Adrenal gland (tissue), 12 donors: Measurements from ENCODE around the gene FRMD5. TPM values are rescaled to one million over a fixed set of nuclear protein-coding genes. Genes with fewer than 3 reads are reported as not detected.
"Not testable (repeated sequence)": the region's sequence is repeated elsewhere in the genome, so short reads cannot be mapped to it uniquely, and the experiment has no call there.

Source experiments
- DNase-seq, 7 donors: peaks; one replicate each; pipeline ENCODE4 v3.0.0-alpha.2; 2019 to 2020
- H3K27ac ChIP-seq, 5 donors: fragments of 200-600 bp; sonication (generic) in 4 of 5; 1 replicate in 3 of 5; 2 replicates in 2 of 5; pipeline versions ENCODE4 v1.5.1 to v1.8.0; 2016 to 2020; ENCODE audit warnings: mild to moderate bottlenecking in 1 of 5
- H3K27me3 ChIP-seq: fragments of 200-600 bp; 2 replicates; pipeline ENCODE4 v1.8.0; 2021
- H3K36me3 ChIP-seq, 2 donors: fragments of 200-600 bp; replicated peaks in 1 of 2; 1 replicate in 1 of 2; 2 replicates in 1 of 2; pipeline versions ENCODE4 v1.5.1 to v1.8.0; 2018 to 2022
- H3K4me1 ChIP-seq, 2 donors: fragments of 200-600 bp; replicated peaks in 1 of 2; 1 replicate in 1 of 2; 2 replicates in 1 of 2; pipeline versions ENCODE4 v1.5.1 to v1.8.0; 2018 to 2021
- H3K4me3 ChIP-seq, 4 donors: fragments of 200-600 bp; sonication (generic) in 3 of 4; one replicate each; pipeline ENCODE4 v1.5.1; 2016 to 2018
- H3K9me3 ChIP-seq, 3 donors: fragments of 200-600 bp; sonication (generic) in 1 of 3; replicated peaks in 1 of 3; 1 replicate in 2 of 3; 2 replicates in 1 of 3; pipeline versions ENCODE4 v1.5.1 to v1.8.0; 2016 to 2021
- POLR2A ChIP-seq, 2 donors: fragments of 450-650 bp; IDR thresholded peaks; one replicate each; pipeline ENCODE4 v1.6.1; 2017; ENCODE audit warnings: antibody characterized with exemption in 2 of 2, mild to moderate bottlenecking in 2 of 2, moderate library complexity in 1 of 2
- WGBS, 4 donors: extraction: QIAGEN DNeasy Blood & Tissue Kit in 2 of 4; methylation state at CpG; one replicate each; pipeline versions ENCODE4 v1.1.5 to v1.1.7; 2013 to 2017; 5-methylcytosine and 5-hydroxymethylcytosine counted together
- intact Hi-C, 2 donors: fragments of 100-400 bp; cut with DNase I; formaldehyde crosslinking; loops; one replicate each; pipeline versions ENCODE4 v1.14.1 to v1.15.0; 2022 to 2023
- polyA plus RNA-seq, 3 donors: library from polyadenylated mRNA; stranded (reverse); fragments of 200-250 nt in 2 of 3; fragments of 350-450 nt in 1 of 3; fragmentation: Illumina TruSeq in 1 of 3; extraction: RNeasy Lipid Tissue Mini Kit (QIAGEN cat#74804) in 1 of 3; gene quantifications; one replicate each; pipeline ENCODE4 v1.2.3, GENCODE V29; 2013 to 2014
- total RNA-seq, 9 donors: library from RNA; depleted of rRNA in 4 of 9; stranded (reverse); fragments of >200 nt in 4 of 9; fragments of 120-200 nt in 1 of 9; fragmentation: NEBNext Ultra II Directional in 1 of 9; extraction: Animal tissue kit (Norgen Biotek cat#: 25700) in 1 of 9; gene quantifications; one replicate each; pipeline versions ENCODE4 v1.1.0 to v1.2.4, GENCODE V29; 2013 to 2023
- TF ChIP-seq, protein P1 (sequence below), 6 experiments: fragments of 450-650 bp in 4 of 6; fragments of 200-600 bp in 2 of 6; sonication (generic) in 1 of 6; IDR thresholded peaks; 1 replicate in 5 of 6; 2 replicates in 1 of 6; pipeline versions ENCODE4 v1.5.1 to v1.8.0; 2016 to 2021; ENCODE audit warnings: antibody characterized with exemption in 6 of 6, mild to moderate bottlenecking in 2 of 6, moderate library complexity in 1 of 6
- donor health status: healthy with polysubstance abuse.
- donor health status: Bipolar disorder and iron deficiency.
- donor health status: DM: yes; HTN: yes; CAD: no.
- donor health status: DM: no; HTN: no; CAD: no.
- donor health status: DM: no; HTN: no; CAD: no.
- donor health status: DM: yes; HTN: yes; CAD: no.

The FRMD5 gene
- total and polyA plus RNA-seq, 12 donors = 2.9 to 53.8 (median 12.1) TPM

- no peaks in the 10 kb centered on the region for H3K27me3 ChIP-seq
- DNase-seq = no peak
- intact Hi-C loops = no loop called here
- H3K9me3 ChIP-seq = no peaks in the 10 kb centered on the region
- H3K4me3 ChIP-seq = no peak overlapping the region
- no peaks in the 10 kb centered on the region for H3K36me3 ChIP-seq
- peaks cover 5 to 17% of the 10 kb centered on the region in 2 donors for H3K4me1 ChIP-seq
- no peak overlapping the region for H3K27ac ChIP-seq
- no peak for TF ChIP-seq POLR2A (IDR thresholded peaks at IDR 0.05)
- TF ChIP-seq, protein P1, sequence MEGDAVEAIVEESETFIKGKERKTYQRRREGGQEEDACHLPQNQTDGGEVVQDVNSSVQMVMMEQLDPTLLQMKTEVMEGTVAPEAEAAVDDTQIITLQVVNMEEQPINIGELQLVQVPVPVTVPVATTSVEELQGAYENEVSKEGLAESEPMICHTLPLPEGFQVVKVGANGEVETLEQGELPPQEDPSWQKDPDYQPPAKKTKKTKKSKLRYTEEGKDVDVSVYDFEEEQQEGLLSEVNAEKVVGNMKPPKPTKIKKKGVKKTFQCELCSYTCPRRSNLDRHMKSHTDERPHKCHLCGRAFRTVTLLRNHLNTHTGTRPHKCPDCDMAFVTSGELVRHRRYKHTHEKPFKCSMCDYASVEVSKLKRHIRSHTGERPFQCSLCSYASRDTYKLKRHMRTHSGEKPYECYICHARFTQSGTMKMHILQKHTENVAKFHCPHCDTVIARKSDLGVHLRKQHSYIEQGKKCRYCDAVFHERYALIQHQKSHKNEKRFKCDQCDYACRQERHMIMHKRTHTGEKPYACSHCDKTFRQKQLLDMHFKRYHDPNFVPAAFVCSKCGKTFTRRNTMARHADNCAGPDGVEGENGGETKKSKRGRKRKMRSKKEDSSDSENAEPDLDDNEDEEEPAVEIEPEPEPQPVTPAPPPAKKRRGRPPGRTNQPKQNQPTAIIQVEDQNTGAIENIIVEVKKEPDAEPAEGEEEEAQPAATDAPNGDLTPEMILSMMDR (IDR thresholded peaks at IDR 0.05) = no peak
Observed at GRCh38 chr15:44227584-44227983, 32.5 kb upstream of the FRMD5 start.

- 86 to 97% (median 94%) methylated on average over 4 of the region's 4 CpGs for WGBS, 4 donors
Observed at GRCh38 chr15:44227001-44227400, 31.9 kb upstream of the FRMD5 start.

GRCh38 chr15:44222478-44222877 is 27.4 kb upstream of the FRMD5 start:
- peaks cover 5 to 9% of the 10 kb centered on the region in 2 donors for H3K4me1 ChIP-seq
- H3K27me3 ChIP-seq = no peaks in the 10 kb centered on the region
- no peak overlapping the region for H3K4me3 ChIP-seq
- H3K27ac ChIP-seq = no peak overlapping the region
- intact Hi-C loops = no loop called here
- WGBS, 4 donors = 22 to 36% (median 25%) methylated on average over 1 of the region's 1 CpG
- H3K36me3 ChIP-seq = no peaks in the 10 kb centered on the region
- no peak for DNase-seq
- no peak for TF ChIP-seq POLR2A (IDR thresholded peaks at IDR 0.05)
- TF ChIP-seq, protein P1 (IDR thresholded peaks at IDR 0.05) = no peak
- H3K9me3 ChIP-seq = no peaks in the 10 kb centered on the region

More at GRCh38 chr15:44227001-44227400, 31.9 kb upstream of the FRMD5 start:
- H3K27me3 ChIP-seq, DNase-seq, H3K9me3 ChIP-seq, H3K36me3 ChIP-seq, H3K27ac ChIP-seq, H3K4me3 ChIP-seq, intact Hi-C loops: not testable (repeated sequence)
- peaks cover 5 to 17% of the 10 kb centered on the region in 2 donors for H3K4me1 ChIP-seq

DNA sequence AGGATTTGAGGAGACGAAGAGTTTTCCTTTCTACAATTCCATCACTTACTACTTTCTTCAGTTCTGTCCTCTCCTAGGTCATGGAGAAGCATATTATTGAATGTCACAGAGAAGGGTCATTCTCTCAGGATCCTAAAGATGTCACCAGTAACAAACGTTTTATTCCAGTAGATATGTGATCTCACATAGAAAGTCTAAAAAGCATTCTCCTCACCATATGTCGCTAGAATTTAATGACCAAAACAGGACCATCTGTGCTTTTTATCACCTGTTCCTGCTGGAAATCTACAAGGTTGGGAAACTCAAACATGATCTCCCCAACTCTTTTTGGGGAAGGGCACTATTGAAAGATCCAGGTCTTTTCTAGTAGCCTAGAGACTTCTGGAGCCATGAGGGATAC is 24.0 kb upstream of the FRMD5 start:
- Histone ChIP-seq H3K4me1 (peaks cover 5 to 6% of the 10 kb centered on the region in 2 donors), H3K9me3 (no peaks in the 10 kb centered on the region), H3K27me3 (no peaks in the 10 kb centered on the region), H3K27ac (no peak overlapping the region), H3K4me3 (no peak overlapping the region), H3K36me3 (no peaks in the 10 kb centered on the region)
- DNase-seq = no peak
- intact Hi-C loops = loop anchor here in 1 of 2 donors (10.0 kb wide), 1 partner anchor 314 kb away; no protein-coding TSS in a partner anchor
- 64 to 76% (median 74%) methylated on average over 3 of the region's 3 CpGs for WGBS, 4 donors
- no peak for TF ChIP-seq POLR2A (IDR thresholded peaks at IDR 0.05)
- TF ChIP-seq, protein P1 (IDR thresholded peaks at IDR 0.05) = no peak

DNA sequence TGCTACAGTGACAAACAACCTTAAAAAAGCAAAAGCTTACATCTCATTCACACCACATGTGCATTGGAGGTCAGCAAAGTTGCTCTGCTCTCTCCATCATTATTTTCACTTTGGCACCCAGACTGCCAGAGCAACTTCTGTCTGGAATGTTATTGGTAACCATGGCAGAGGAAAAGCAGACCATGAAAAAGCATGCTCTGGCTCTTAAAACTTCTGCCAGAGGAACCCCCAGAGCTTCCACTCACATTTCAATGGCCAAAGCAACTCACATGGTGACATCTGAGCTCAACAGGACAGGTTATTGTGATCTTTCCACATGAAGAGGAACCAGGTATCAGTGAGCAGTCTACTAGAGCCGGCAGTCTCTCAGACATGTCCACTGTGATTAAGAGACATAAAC is 21.9 kb upstream of the FRMD5 start:
- H3K4me1 ChIP-seq = peaks cover 0 to 4% of the 10 kb centered on the region in 2 donors
- intact Hi-C loops = loop anchor here in 1 of 2 donors (10.0 kb wide), 1 partner anchor 312 kb away; no protein-coding TSS in a partner anchor
- no peak for TF ChIP-seq POLR2A (IDR thresholded peaks at IDR 0.05)
- TF ChIP-seq, protein P1 (IDR thresholded peaks at IDR 0.05) = no peak
- DNase-seq = no peak
- H3K27ac ChIP-seq = no peak overlapping the region
- no peak overlapping the region for H3K4me3 ChIP-seq
- 70 to 89% (median 85%) methylated on average over 1 of the region's 1 CpG for WGBS, 4 donors
- no peaks in the 10 kb centered on the region for H3K27me3 ChIP-seq
- H3K36me3 ChIP-seq = no peaks in the 10 kb centered on the region
- no peaks in the 10 kb centered on the region for H3K9me3 ChIP-seq
